IgD-negative memory B cell (primary cell): Measurements from ENCODE around the gene TNFSF12. TPM values are rescaled to one million over a fixed set of nuclear protein-coding genes. Genes with fewer than 3 reads are reported as not detected.

Experiments
- H3K27ac Mint-ChIP-seq, 3 donors: one replicate each; pipeline ENCODE4 v1.8.0; 2020 to 2022; ENCODE audit warnings: mild to moderate bottlenecking in 3 of 3, mixed read lengths in 3 of 3, moderate library complexity in 1 of 3
- H3K27me3 Mint-ChIP-seq: one replicate; pipeline ENCODE4 v1.8.0; 2021; ENCODE audit warnings: mixed read lengths
- H3K36me3 Mint-ChIP-seq: one replicate; pipeline ENCODE4 v1.8.0; 2020; ENCODE audit warnings: mild to moderate bottlenecking, mixed read lengths
- H3K4me1 Mint-ChIP-seq, 3 donors: one replicate each; pipeline ENCODE4 v1.8.0; 2020 to 2022; ENCODE audit warnings: mixed read lengths in 3 of 3, mild to moderate bottlenecking in 1 of 3
- H3K4me3 Mint-ChIP-seq, 4 donors: one replicate each; pipeline ENCODE4 v1.8.0; 2020 to 2022; ENCODE audit warnings: mild to moderate bottlenecking in 4 of 4, mixed read lengths in 4 of 4, moderate library complexity in 3 of 4
- H3K9me3 Mint-ChIP-seq, 3 donors: one replicate each; pipeline ENCODE4 v1.8.0; 2020 to 2021; ENCODE audit warnings: mixed read lengths in 3 of 3, mild to moderate bottlenecking in 1 of 3
- polyA plus RNA-seq: library from polyadenylated mRNA; unstranded; fragments of 300-500 nt; fragmentation: Illumina TruSeq; gene quantifications from one replicate; pipeline ENCODE4 v1.2.3, GENCODE V29; 2021

The TNFSF12 gene
- polyA plus RNA-seq, 1 donor from 2014 or later = 45.1 TPM

DNA sequence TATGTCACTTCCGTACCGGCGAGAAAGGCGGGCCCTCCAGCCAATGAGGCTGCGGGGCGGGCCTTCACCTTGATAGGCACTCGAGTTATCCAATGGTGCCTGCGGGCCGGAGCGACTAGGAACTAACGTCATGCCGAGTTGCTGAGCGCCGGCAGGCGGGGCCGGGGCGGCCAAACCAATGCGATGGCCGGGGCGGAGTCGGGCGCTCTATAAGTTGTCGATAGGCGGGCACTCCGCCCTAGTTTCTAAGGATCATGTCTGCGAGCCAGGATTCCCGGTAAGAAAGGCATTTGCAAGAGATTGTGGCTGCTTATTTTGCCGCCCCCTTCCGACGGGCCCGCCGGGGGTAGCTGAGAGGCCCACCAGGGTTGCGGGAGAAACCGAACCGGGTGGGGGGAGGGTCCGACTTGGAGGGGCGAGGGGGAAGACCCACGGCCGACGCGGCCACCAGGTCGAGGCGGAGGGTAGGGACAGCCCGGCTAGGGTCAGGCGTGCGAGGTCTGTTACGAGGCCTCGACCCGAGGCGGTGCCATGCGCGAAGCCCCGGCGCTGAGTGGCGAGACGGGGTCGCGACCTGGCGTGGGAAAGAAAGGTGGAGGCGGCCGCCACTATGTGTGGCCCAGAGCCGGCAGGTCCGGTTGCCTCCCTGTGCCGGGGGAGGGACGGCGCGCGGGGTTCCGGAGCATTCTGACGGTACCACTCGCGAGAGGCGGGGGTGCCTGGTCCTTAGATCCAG is 23.9 kb downstream of the TNFSF12 start:
- H3K36me3 Mint-ChIP-seq = peaks cover 5% of the 10 kb centered on the region
- no peaks in the 10 kb centered on the region for H3K9me3 Mint-ChIP-seq
- peaks cover 22 to 31% (median 28%) of the 10 kb centered on the region in 3 donors for H3K4me1 Mint-ChIP-seq
- H3K27ac Mint-ChIP-seq = peak overlapping the region; percentile 96 to 100 (median 99)
- H3K4me3 Mint-ChIP-seq = peak overlapping the region; percentile 93 to 100 (median 98)
- no peaks in the 10 kb centered on the region for H3K27me3 Mint-ChIP-seq

DNA sequence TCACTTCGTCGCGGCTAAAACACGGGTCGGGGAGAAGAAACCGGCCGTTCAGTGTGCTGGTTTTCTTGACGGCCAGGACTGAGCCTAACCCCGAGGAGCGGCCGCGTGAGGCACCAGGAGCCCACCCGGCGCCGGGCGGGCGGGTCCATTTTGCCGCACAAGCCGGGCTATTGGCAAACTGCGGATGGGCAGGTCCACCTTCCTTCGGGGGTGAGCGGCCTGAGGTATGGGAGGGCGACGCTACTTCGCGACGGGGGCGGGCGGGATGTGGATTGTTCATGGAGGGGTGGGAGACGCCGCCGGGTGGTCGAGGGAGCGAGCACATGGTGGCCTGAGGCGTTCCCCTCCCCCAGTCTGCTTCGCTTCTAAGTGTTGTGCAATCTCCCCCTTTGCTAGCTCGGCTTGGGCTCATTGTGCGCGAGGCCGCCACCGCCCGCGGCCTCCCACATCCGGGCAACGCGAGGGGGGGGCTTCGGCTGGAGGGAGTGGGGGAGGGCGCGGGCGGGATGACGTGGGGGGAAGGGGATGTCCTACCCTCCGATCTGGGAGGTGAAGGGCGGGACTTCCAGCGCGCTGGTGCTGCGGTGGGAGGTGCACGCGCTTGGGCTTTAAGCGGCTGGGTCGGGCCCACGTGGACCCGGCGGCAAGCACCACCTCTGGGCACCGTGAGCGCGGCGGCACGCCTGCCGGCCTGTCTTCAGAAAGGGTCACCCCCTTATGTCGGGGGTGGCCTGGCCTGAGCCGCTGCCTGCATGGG is 24.6 kb downstream of the TNFSF12 start:
- Mint-ChIP-seq H3K9me3 (no peaks in the 10 kb centered on the region), H3K36me3 (peaks cover 7% of the 10 kb centered on the region), H3K27ac (peak overlapping the region; percentile 93 to 99 (median 96)), H3K27me3 (no peaks in the 10 kb centered on the region), H3K4me1 (peaks cover 25 to 34% (median 33%) of the 10 kb centered on the region in 3 donors), H3K4me3 (peak overlapping the region; percentile 93 to 100 (median 98))

DNA sequence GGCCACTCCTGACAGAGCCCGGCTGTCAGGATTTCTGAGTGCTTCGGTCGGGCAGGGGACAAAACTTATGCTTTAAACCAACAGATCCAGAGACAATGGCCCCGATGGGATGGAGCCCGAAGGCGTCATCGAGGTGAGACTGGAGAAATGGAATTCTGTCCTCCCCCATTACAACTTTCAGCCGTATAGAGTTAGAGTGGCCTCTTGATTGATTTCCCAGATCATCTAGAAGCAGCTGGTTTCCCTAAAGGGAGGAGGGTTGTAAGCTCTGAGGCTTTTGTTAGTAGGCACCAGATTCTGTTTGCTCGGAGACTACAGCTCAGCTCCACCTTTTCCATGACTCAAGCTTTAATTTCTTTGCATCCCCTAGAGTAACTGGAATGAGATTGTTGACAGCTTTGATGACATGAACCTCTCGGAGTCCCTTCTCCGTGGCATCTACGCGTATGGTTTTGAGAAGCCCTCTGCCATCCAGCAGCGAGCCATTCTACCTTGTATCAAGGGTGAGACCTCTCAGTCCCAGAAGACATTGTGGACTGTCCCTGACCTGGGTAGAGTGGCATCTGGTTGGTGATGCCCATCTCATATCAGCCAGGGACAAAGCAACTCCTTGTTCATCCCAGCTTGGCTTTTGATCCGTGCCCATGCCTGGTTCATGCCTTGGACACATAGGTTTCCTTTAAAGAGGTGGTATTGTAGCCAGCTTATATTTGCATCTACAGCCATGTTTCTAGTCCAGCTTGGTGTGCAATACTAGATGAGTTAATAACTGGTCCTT is 25.5 kb downstream of the TNFSF12 start:
- peak overlapping the region; percentile 93 to 99 (median 96) for H3K27ac Mint-ChIP-seq
- peak overlapping the region; percentile 93 to 100 (median 98) for H3K4me3 Mint-ChIP-seq
- H3K36me3 Mint-ChIP-seq = peaks cover 7% of the 10 kb centered on the region
- no peaks in the 10 kb centered on the region for H3K27me3 Mint-ChIP-seq
- H3K9me3 Mint-ChIP-seq = no peaks in the 10 kb centered on the region
- H3K4me1 Mint-ChIP-seq = peaks cover 31 to 40% (median 37%) of the 10 kb centered on the region in 3 donors

DNA sequence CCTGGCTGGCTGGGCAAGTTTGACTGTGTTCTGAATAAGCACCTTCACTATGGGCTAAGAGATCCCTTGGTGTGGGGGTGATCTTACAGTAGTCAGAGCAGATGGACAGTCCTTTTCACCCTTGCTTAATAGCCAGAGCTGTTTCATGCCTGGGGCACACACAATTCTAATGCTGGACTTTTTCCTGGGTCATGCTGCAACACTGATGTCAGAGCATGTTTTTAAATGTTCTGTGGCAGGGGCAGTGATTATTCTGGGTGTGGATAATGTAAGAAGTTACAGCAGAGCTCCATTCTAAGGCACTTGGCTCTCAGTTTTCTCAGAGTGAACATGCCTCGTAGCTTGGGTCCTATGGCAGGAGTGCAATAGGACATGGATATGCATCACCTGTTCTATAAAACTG is 26.6 kb downstream of the TNFSF12 start:
- peak overlapping the region in 3 of 4 donors; percentile 47 to 93 (median 65) for H3K4me3 Mint-ChIP-seq

DNA sequence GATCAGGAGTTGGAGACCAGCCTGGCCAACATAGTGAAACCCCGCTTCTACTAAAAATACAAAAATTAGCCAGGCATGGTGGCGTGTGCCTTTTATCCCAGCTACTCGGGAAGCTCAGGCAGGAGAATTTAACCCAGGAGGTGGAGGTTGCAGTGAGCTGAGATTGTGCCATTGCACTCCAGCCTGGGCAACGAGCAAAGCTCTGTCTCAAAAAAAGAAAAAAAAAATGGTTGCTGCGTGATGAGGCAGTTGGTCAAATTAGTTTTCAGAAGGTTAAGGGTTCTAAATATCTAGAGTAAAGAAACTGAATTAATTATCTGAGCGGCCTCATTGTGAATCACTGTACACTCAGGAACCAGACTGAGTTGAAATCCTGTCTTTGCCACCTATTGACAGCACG is 27.1 kb downstream of the TNFSF12 start:
- Mint-ChIP-seq H3K9me3 (no peaks in the 10 kb centered on the region), H3K27ac (peak overlapping the region; percentile 63 to 96 (median 87)), H3K27me3 (no peaks in the 10 kb centered on the region), H3K36me3 (peaks cover 7% of the 10 kb centered on the region), H3K4me3 (peak overlapping the region in 2 of 4 donors; percentile 52 to 93), H3K4me1 (peaks cover 34 to 50% (median 47%) of the 10 kb centered on the region in 3 donors)

More for the DNA sequence above, 26.6 kb downstream of the TNFSF12 start:
- Mint-ChIP-seq H3K9me3 (no peaks in the 10 kb centered on the region), H3K27ac (peak overlapping the region; percentile 63 to 96 (median 87)), H3K27me3 (no peaks in the 10 kb centered on the region), H3K4me1 (peaks cover 34 to 46% (median 45%) of the 10 kb centered on the region in 3 donors), H3K36me3 (peaks cover 7% of the 10 kb centered on the region)

DNA sequence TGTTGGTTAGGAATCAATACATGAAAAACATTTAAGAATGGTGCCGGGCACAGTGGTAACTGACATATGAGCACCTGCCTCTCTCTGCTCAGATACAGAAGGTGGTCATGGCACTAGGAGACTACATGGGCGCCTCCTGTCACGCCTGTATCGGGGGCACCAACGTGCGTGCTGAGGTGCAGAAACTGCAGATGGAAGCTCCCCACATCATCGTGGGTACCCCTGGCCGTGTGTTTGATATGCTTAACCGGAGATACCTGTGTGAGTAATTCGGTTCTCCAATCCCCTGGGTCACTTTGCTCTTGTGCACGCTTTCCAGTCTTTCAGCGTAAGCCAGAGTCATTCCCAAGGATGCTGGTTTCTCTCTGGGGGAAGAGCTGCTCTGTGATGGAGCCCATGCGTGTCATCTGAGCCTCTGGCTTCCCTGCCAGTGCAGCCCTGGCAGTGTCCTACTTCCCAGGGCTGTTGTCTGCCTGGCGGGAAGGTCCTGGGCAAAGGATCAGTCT is 27.6 kb downstream of the TNFSF12 start:
- peaks cover 34 to 52% (median 50%) of the 10 kb centered on the region in 3 donors for H3K4me1 Mint-ChIP-seq
- no peaks in the 10 kb centered on the region for H3K9me3 Mint-ChIP-seq
- peak overlapping the region in 3 of 4 donors; percentile 32 to 93 (median 52) for H3K4me3 Mint-ChIP-seq
- H3K36me3 Mint-ChIP-seq = peaks cover 7% of the 10 kb centered on the region
- peak overlapping the region; percentile 78 to 96 (median 87) for H3K27ac Mint-ChIP-seq
- no peaks in the 10 kb centered on the region for H3K27me3 Mint-ChIP-seq

DNA sequence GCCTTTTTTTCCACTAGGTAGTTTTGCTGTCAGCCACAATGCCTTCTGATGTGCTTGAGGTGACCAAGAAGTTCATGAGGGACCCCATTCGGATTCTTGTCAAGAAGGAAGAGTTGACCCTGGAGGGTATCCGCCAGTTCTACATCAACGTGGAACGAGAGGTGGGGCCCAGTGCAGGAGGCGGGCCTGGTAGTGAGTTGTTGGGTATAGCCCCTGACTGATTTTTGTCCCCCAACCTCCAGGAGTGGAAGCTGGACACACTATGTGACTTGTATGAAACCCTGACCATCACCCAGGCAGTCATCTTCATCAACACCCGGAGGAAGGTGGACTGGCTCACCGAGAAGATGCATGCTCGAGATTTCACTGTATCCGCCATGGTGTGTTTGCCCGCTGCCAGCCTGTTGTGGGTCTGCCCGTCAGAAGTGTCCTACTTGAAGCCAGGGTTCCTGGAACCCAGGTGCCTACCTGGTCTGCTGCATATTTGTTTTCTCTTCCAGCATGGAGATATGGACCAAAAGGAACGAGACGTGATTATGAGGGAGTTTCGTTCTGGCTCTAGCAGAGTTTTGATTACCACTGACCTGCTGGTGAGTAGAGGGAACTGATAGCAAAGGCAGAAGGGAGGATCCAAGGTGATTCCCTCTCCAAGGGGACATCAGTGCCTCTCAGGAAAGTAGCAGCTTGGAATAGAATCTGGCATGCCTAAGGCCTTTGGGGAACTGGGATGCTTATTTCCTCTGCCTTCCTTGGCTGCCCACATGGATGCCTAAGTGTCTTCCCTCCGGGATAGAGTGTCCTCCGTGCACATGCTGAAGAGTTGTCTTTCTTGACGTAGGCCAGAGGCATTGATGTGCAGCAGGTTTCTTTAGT is 28.7 kb downstream of the TNFSF12 start:
- Mint-ChIP-seq H3K4me1 (peaks cover 27 to 54% (median 49%) of the 10 kb centered on the region in 3 donors), H3K9me3 (no peaks in the 10 kb centered on the region), H3K27me3 (no peaks in the 10 kb centered on the region), H3K4me3 (peak overlapping the region in 3 of 4 donors; percentile 48 to 93 (median 51)), H3K27ac (peak overlapping the region; percentile 67 to 96 (median 84)), H3K36me3 (peaks cover 7% of the 10 kb centered on the region)

DNA sequence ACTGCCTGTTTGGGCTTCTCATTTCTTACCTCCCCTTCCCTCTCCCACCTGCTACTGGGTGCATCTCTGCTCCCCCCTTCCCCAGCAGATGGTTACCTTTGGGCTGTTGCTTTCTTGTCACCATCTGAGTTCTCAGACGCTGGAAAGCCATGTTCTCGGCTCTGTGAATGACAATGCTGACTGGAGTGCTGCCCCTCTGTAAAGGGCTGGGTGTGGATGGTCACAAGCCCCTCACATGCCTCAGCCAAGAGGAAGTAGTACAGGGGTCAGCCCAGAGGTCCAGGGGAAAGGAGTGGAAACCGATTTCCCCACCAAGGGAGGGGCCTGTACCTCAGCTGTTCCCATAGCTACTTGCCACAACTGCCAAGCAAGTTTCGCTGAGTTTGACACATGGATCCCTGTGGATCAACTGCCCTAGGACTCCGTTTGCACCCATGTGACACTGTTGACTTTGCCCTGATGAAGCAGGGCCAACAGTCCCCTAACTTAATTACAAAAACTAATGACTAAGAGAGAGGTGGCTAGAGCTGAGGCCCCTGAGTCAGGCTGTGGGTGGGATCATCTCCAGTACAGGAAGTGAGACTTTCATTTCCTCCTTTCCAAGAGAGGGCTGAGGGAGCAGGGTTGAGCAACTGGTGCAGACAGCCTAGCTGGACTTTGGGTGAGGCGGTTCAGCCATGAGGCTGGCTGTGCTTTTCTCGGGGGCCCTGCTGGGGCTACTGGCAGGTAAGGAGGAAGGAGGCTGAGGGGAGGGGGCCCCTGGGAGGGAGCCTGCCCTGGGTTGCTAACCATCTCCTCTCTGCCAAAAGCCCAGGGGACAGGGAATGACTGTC is 30.4 kb downstream of the TNFSF12 start, which contains the start of gene CD68:
CD68 (plus strand) TSS at position 638 of the 833 bp plus-strand sequence; CDS start at position 678, 40 bp downstream.
- no peaks in the 10 kb centered on the region for H3K27me3 Mint-ChIP-seq
- peak within 1 kb of the TSS; percentile 91 to 98 (median 96) for H3K27ac Mint-ChIP-seq
- peaks cover 33 to 51% (median 48%) of the 10 kb centered on the region in 3 donors for H3K4me1 Mint-ChIP-seq
- peak within 1 kb of the TSS; percentile 73 to 93 (median 90) for H3K4me3 Mint-ChIP-seq
- H3K36me3 Mint-ChIP-seq = peaks cover 3% of the 10 kb centered on the region
- H3K9me3 Mint-ChIP-seq = no peaks in the 10 kb centered on the region

DNA sequence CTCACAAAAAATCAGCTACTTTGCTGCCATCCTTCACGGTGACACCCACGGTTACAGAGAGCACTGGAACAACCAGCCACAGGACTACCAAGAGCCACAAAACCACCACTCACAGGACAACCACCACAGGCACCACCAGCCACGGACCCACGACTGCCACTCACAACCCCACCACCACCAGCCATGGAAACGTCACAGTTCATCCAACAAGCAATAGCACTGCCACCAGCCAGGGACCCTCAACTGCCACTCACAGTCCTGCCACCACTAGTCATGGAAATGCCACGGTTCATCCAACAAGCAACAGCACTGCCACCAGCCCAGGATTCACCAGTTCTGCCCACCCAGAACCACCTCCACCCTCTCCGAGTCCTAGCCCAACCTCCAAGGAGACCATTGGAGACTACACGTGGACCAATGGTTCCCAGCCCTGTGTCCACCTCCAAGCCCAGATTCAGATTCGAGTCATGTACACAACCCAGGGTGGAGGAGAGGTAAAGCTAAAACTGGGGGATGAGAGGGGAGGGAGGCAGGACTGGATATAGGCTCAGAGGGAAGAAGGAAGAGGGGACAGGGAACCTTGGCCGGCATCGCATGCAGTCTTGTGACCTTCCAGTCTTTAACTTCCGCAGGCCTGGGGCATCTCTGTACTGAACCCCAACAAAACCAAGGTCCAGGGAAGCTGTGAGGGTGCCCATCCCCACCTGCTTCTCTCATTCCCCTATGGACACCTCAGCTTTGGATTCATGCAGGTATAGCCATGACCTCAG is 31.2 kb downstream of the TNFSF12 start:
- peak overlapping the region; percentile 73 to 93 (median 90) for H3K4me3 Mint-ChIP-seq
- peaks cover 27 to 48% (median 47%) of the 10 kb centered on the region in 3 donors for H3K4me1 Mint-ChIP-seq
- no peaks in the 10 kb centered on the region for H3K9me3 Mint-ChIP-seq
- peaks cover 5% of the 10 kb centered on the region for H3K36me3 Mint-ChIP-seq
- no peaks in the 10 kb centered on the region for H3K27me3 Mint-ChIP-seq
- H3K27ac Mint-ChIP-seq = peak overlapping the region; percentile 91 to 98 (median 96)

DNA sequence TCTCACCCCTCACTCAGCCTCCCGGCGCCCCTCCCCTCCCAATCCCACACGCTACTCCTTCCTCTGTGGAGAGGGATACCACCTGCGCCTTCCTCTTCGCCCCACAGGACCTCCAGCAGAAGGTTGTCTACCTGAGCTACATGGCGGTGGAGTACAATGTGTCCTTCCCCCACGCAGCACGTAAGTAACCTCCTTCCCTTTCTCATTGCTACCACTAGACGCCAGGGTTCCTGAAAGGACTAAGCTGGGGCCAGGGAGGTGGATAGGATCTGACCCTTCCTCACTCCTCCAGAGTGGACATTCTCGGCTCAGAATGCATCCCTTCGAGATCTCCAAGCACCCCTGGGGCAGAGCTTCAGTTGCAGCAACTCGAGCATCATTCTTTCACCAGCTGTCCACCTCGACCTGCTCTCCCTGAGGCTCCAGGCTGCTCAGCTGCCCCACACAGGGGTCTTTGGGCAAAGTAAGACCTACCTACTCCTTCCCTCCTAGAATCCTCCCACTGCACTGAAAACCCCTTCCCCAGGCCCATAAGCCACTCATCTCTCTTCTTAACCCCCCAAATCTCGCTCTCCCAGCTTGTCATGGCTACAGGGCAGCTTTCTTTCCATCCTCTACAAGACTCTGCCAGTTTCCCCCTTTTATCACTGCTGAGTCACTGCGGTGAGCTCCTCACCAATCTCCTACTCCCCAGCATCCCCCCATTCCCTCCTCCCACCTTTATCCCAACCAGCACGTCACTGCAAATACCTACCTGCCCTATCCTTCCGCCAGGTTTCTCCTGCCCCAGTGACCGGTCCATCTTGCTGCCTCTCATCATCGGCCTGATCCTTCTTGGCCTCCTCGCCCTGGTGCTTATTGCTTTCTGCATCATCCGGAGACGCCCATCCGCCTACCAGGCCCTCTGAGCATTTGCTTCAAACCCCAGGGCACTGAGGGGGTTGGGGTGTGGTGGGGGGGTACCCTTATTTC is 32.0 kb downstream of the TNFSF12 start:
- H3K27ac Mint-ChIP-seq = peak overlapping the region; percentile 46 to 96 (median 70)
- H3K36me3 Mint-ChIP-seq = peaks cover 5% of the 10 kb centered on the region
- H3K27me3 Mint-ChIP-seq = no peaks in the 10 kb centered on the region
- peaks cover 27 to 51% (median 44%) of the 10 kb centered on the region in 3 donors for H3K4me1 Mint-ChIP-seq
- no peaks in the 10 kb centered on the region for H3K9me3 Mint-ChIP-seq
- peak overlapping the region in 3 of 4 donors; percentile 12 to 93 (median 90) for H3K4me3 Mint-ChIP-seq
